MM.1S (cell line): ENCODE measurements around the gene NPLOC4.

ENCODE experiments used
- DNase-seq: peaks from one replicate; pipeline ENCODE4 v3.0.0-alpha.2; 2015
- H2AFZ ChIP-seq: fragments of 300-600 bp; sonication (generic); 2 replicates; pipeline ENCODE4 v1.6.0; 2016; ENCODE audit warnings: antibody characterized with exemption, low read length
- H3F3A ChIP-seq: fragments of 300-600 bp; sonication (generic); 2 replicates; pipeline ENCODE4 v1.6.1; 2016; ENCODE audit warnings: mild to moderate bottlenecking, antibody characterized with exemption, low read length, moderate library complexity, mixed read lengths; ENCODE audit not compliant: insufficient read depth
- H3K27ac ChIP-seq: fragments of 300-600 bp; sonication (generic); 2 replicates; pipeline ENCODE4 v1.5.1; 2016; ENCODE audit warnings: mild to moderate bottlenecking, low read length
- H3K27me3 ChIP-seq: fragments of 300-600 bp; sonication (generic); replicated peaks from 2 replicates; pipeline ENCODE4 v1.6.0; 2016; ENCODE audit warnings: low read length; ENCODE audit not compliant: insufficient read depth
- H3K36me3 ChIP-seq: fragments of 300-600 bp; sonication (generic); replicated peaks from 2 replicates; pipeline ENCODE4 v1.6.1; 2016; ENCODE audit warnings: mild to moderate bottlenecking, low read length, mixed read lengths; ENCODE audit not compliant: insufficient read depth
- H3K4me1 ChIP-seq: fragments of 300-600 bp; sonication (generic); 2 replicates; pipeline ENCODE4 v1.6.1; 2016; ENCODE audit warnings: low read length, mixed read lengths
- H3K4me2 ChIP-seq: fragments of 300-600 bp; sonication (generic); 2 replicates; pipeline ENCODE4 v1.6.0; 2016; ENCODE audit warnings: low read depth, low read length
- H3K4me3 ChIP-seq: fragments of 300-600 bp; sonication (generic); 2 replicates; pipeline ENCODE4 v1.5.1; 2016; ENCODE audit warnings: low read length, mixed read lengths
- H3K79me2 ChIP-seq: fragments of 300-600 bp; sonication (generic); 2 replicates; pipeline ENCODE4 v1.6.1; 2016; ENCODE audit warnings: mixed run types, low read length, mixed read lengths
- H3K9ac ChIP-seq: fragments of 300-600 bp; sonication (generic); 2 replicates; pipeline ENCODE4 v1.6.1; 2016; ENCODE audit warnings: low read length, mixed read lengths
- H3K9me2 ChIP-seq: fragments of 300-600 bp; sonication (generic); replicated peaks from 2 replicates; pipeline ENCODE4 v1.6.1; 2016; ENCODE audit warnings: mild to moderate bottlenecking, low read length, mixed read lengths; ENCODE audit not compliant: insufficient read depth
- H3K9me3 ChIP-seq: fragments of 300-600 bp; sonication (generic); replicated peaks from 2 replicates; pipeline ENCODE4 v1.6.1; 2016; ENCODE audit warnings: mild to moderate bottlenecking, low read length, mixed read lengths; ENCODE audit not compliant: insufficient read depth
- H4K20me1 ChIP-seq: fragments of 300-600 bp; sonication (generic); 2 replicates; pipeline ENCODE4 v1.6.1; 2016; ENCODE audit warnings: mild to moderate bottlenecking, low read length, moderate library complexity, mixed read lengths; ENCODE audit not compliant: insufficient read depth
- EZH2 ChIP-seq: fragments of 300-600 bp; sonication (generic); optimal IDR thresholded peaks from 2 replicates; pipeline ENCODE3; 2017; ENCODE audit warnings: low read depth, mild to moderate bottlenecking, antibody characterized with exemption, low read length, mixed read lengths
- EZH2phosphoT487 ChIP-seq: fragments of 300-600 bp; sonication (generic); IDR thresholded peaks from 2 replicates; pipeline ENCODE4 v1.6.1; 2018; ENCODE audit warnings: antibody characterized with exemption, low read length
- TF ChIP-seq, protein P1 (sequence below): fragments of 300-600 bp; sonication (generic); IDR thresholded peaks from 2 replicates; pipeline ENCODE4 v1.5.1; 2016; ENCODE audit warnings: antibody characterized with exemption, low read length, mixed read lengths

Gene NPLOC4

DNA sequence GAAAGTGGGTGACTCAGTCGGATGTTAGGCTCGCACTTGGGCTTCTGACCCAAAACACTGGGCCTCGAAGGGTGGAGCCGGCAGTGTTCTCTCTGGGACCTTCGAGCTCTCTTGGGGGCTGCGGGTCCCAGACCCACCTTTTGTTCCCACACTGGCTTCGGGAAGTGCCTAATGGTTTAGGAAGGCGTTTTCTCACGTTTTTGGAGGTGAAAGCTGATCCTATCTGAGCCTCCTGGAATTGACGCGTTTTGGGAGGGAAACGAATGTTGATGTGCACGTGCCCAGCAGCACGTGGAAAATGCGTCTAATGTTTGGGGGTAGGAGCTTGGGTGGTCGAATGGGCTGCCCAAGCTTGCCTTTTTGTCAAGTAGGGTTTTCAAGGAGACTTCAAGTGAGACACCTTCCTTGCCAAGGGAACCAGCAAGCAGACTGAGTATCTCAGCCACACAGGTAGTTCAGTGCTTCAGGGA lies 47.6 kb upstream of the NPLOC4 start:
- no peaks in the 10 kb centered on the region for H3K27me3 ChIP-seq
- H3K27ac ChIP-seq = no peak overlapping the region; the same call in 1 of the 2 replicates
- no peaks in the 10 kb centered on the region for H3K9me2 ChIP-seq
- H3F3A ChIP-seq = no peaks in the 10 kb centered on the region
- H3K4me2 ChIP-seq = peak overlapping the region; percentile 94
- no peaks in the 10 kb centered on the region for H4K20me1 ChIP-seq
- peak overlapping the region; percentile 88 for H3K9ac ChIP-seq
- H3K4me1 ChIP-seq = 0 out of 2 replicates have a peak, but pooled peaks cover 16% of the 10 kb centered on the region
- H3K9me3 ChIP-seq = no peaks in the 10 kb centered on the region
- peak overlapping the region; percentile 94 for H3K4me3 ChIP-seq
- H2AFZ ChIP-seq = 0 out of 2 replicates have a peak overlapping the region, but pooled peaks have one; percentile 5
- DNase-seq = no peak
- H3K79me2 ChIP-seq = peaks cover 77% of the 10 kb centered on the region
- peaks cover 7% of the 10 kb centered on the region; the same call in 1 of the 2 replicates for H3K36me3 ChIP-seq
- TF ChIP-seq EZH2 = no peak
- no peak for TF ChIP-seq EZH2phosphoT487
- TF ChIP-seq, protein P1, sequence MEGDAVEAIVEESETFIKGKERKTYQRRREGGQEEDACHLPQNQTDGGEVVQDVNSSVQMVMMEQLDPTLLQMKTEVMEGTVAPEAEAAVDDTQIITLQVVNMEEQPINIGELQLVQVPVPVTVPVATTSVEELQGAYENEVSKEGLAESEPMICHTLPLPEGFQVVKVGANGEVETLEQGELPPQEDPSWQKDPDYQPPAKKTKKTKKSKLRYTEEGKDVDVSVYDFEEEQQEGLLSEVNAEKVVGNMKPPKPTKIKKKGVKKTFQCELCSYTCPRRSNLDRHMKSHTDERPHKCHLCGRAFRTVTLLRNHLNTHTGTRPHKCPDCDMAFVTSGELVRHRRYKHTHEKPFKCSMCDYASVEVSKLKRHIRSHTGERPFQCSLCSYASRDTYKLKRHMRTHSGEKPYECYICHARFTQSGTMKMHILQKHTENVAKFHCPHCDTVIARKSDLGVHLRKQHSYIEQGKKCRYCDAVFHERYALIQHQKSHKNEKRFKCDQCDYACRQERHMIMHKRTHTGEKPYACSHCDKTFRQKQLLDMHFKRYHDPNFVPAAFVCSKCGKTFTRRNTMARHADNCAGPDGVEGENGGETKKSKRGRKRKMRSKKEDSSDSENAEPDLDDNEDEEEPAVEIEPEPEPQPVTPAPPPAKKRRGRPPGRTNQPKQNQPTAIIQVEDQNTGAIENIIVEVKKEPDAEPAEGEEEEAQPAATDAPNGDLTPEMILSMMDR = no peak

DNA sequence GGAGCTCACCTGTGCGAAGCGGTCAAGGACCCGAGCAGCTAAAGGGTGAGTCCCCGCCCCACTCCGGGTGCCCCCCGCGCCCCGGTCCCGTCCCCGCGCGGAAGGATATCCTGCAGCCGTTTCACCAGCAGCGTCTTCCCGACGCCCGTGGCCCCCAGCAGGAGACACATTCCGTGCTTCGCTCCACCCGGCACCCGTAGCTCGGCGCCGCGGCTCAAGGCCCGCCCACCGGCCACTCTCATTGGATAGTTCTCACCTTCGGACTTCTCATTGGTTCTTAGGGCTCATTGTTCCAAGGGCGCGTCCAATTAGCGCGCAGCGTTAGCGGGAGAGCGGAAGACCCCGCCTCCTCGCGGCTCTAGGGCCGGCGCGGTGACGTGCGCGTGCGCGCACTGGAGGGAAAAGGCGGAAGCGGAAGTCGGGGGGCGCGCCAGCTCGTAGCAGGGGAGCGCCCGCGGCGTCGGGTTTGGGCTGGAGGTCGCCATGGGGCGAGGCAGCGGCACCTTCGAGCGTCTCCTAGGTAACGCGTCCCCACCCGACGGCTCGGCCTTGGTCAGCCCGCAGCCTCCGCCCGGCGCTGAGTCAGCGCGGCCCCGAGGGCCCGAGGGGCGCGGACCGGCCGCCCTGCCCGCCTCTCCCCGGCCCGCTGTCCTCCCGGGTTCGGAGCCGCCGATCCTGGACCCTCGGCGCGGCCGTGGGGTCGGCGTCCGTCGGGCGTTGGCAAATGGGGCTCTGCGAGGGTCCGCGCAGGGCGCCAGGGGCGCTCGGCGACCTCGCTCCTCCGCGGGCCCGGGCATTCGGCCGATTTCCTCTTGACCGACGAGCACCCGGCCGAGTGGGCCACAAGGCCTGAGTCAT lies 46.9 kb upstream of the NPLOC4 start, which contains the start of the genes ARL16 and HGS:
Gene ARL16 (minus strand): TSS at position 214 of the 858 bp plus-strand sequence. CDS start 44 bp downstream, at position 170.
Gene HGS (plus strand): TSS at position 428 of the 858 bp plus-strand sequence. CDS start 56 bp downstream, at position 484.
- H2AFZ ChIP-seq = peak within 1 kb of the TSS; percentile 83
- no peaks in the 10 kb centered on the region for H3F3A ChIP-seq
- peaks cover 7% of the 10 kb centered on the region; the same call in 1 of the 2 replicates for H3K36me3 ChIP-seq
- H3K4me3 ChIP-seq = peak within 1 kb of the TSS; percentile 94
- TF ChIP-seq EZH2 = no peak
- TF ChIP-seq, protein P1 = no peak
- TF ChIP-seq EZH2phosphoT487 = no peak
- peaks cover 71% of the 10 kb centered on the region for H3K79me2 ChIP-seq
- no peaks in the 10 kb centered on the region for H4K20me1 ChIP-seq
- peak within 1 kb of the TSS; percentile 88 for H3K9ac ChIP-seq
- 0 out of 2 replicates have a peak, but pooled peaks cover 16% of the 10 kb centered on the region for H3K4me1 ChIP-seq
- DNase-seq = peak; percentile 99
- peak within 1 kb of the TSS; percentile 96 for H3K4me2 ChIP-seq
- no peaks in the 10 kb centered on the region for H3K9me2 ChIP-seq
- no peaks in the 10 kb centered on the region for H3K9me3 ChIP-seq
- H3K27me3 ChIP-seq = no peaks in the 10 kb centered on the region
- H3K27ac ChIP-seq = no peak within 1 kb of the TSS; the same call in 1 of the 2 replicates

DNA sequence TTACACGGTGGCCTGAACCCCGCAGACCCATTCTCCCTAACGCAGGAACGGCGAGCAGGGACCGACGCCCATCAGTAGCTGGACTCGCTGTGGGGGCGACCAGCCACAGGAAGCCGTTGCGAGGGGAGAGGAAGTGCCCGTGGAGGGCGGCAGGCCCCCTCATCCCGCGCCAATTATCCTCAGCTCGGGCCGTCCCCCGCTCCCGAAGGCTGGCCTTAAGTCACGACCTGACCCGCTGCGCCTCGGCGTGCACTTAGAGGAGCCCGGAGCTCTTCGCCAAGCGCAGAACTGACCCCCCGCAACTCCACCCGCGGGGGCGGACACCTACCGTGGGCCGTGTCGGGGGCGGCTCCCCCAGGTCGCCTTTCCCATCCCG lies 46.3 kb upstream of the NPLOC4 start:
- H3K4me2 ChIP-seq = peak overlapping the region; percentile 96
- no peak for DNase-seq
- no peaks in the 10 kb centered on the region for H4K20me1 ChIP-seq
- H3K4me3 ChIP-seq = peak overlapping the region; percentile 94
- no peaks in the 10 kb centered on the region for H3F3A ChIP-seq
- TF ChIP-seq EZH2phosphoT487 (no peak), EZH2 (no peak)
- TF ChIP-seq, protein P1 = no peak
- 0 out of 2 replicates have a peak, but pooled peaks cover 16% of the 10 kb centered on the region for H3K4me1 ChIP-seq
- peaks cover 7% of the 10 kb centered on the region; the same call in 1 of the 2 replicates for H3K36me3 ChIP-seq
- H3K27ac ChIP-seq = no peak overlapping the region
- H2AFZ ChIP-seq = peak overlapping the region; percentile 83
- peaks cover 64% of the 10 kb centered on the region for H3K79me2 ChIP-seq
- no peaks in the 10 kb centered on the region for H3K27me3 ChIP-seq
- peak overlapping the region; percentile 87 for H3K9ac ChIP-seq
- no peaks in the 10 kb centered on the region for H3K9me3 ChIP-seq
- no peaks in the 10 kb centered on the region for H3K9me2 ChIP-seq
